Fibroblast of pulmonary artery (primary cell): Measurements from ENCODE around the gene DCDC2B.

Source experiments
- DNase-seq: peaks from one replicate; pipeline ENCODE4 v3.0.0-alpha.2; 2010; ENCODE audit warnings: low read depth
- H3K4me3 ChIP-seq: replicated peaks from 2 replicates; pipeline ENCODE4 v1.5.1; 2011; ENCODE audit warnings: low read depth, mild to moderate bottlenecking, control low read depth, low read length, moderate library complexity
- CTCF ChIP-seq: IDR thresholded peaks from 2 replicates; pipeline ENCODE4 v1.5.1; 2011; ENCODE audit warnings: mild to moderate bottlenecking, control low read depth, low read length, inconsistent platforms; ENCODE audit errors: missing control alignments

The DCDC2B gene

GRCh38 chr1:32195972-32196823 is 12.7 kb upstream of the DCDC2B start:
- TF ChIP-seq CTCF: no peak
- H3K4me3 ChIP-seq: no peak overlapping the region
- peak; percentile 36 for DNase-seq

- no peak overlapping the region for H3K4me3 ChIP-seq
- TF ChIP-seq CTCF: no peak
- no peak for DNase-seq
These were observed 11.8 kb upstream of the DCDC2B start for GRCh38 chr1:32197074-32197473.

- TF ChIP-seq CTCF: no peak
- DNase-seq: no peak
- H3K4me3 ChIP-seq: no peak overlapping the region
These were observed 11.1 kb upstream of the DCDC2B start for GRCh38 chr1:32197837-32198236.

- no peak for DNase-seq
- no peak for TF ChIP-seq CTCF
- H3K4me3 ChIP-seq: no peak overlapping the region
These were observed 10.4 kb upstream of the DCDC2B start for GRCh38 chr1:32198237-32199042.

GRCh38 chr1:32199043-32199716 is 9.7 kb upstream of the DCDC2B start:
- DNase-seq: no peak
- H3K4me3 ChIP-seq: no peak overlapping the region
- no peak for TF ChIP-seq CTCF

- no peak for TF ChIP-seq CTCF
- no peak for DNase-seq
- no peak overlapping the region for H3K4me3 ChIP-seq
These were observed 9.2 kb upstream of the DCDC2B start for GRCh38 chr1:32199717-32200072.
